Ascending aorta (tissue), 2 donors: ENCODE results near the gene EHHADH. TPM values are rescaled to one million over a fixed set of nuclear protein-coding genes. Genes with fewer than 3 reads are reported as not detected.

Experiments
- DNase-seq, 2 donors: peaks; one replicate each; pipeline ENCODE4 v3.0.0-alpha.2; 2019; ENCODE audit warnings: low spot score in 2 of 2
- H3K27ac ChIP-seq, 2 donors: fragments of 200-600 bp; sonication (generic); one replicate each; pipeline ENCODE4 v1.5.1; 2016 to 2017; ENCODE audit warnings: mild to moderate bottlenecking in 1 of 2
- H3K27me3 ChIP-seq: fragments of 200-600 bp; sonication (generic); one replicate; pipeline ENCODE4 v1.5.1; 2017
- H3K36me3 ChIP-seq, 2 donors: fragments of 200-600 bp; sonication (generic); one replicate each; pipeline ENCODE4 v1.5.1; 2016
- H3K4me1 ChIP-seq, 2 donors: fragments of 200-600 bp; sonication (generic); one replicate each; pipeline ENCODE4 v1.5.1; 2016 to 2017; ENCODE audit warnings: mild to moderate bottlenecking in 1 of 2
- H3K4me3 ChIP-seq, 2 donors: fragments of 200-600 bp; sonication (generic); one replicate each; pipeline ENCODE4 v1.5.1; 2016 to 2017; ENCODE audit warnings: mild to moderate bottlenecking in 1 of 2
- H3K9me3 ChIP-seq, 2 donors: fragments of 200-600 bp; sonication (generic); one replicate each; pipeline ENCODE4 v1.5.1; 2016
- CTCF ChIP-seq, 3 experiments: fragments of 200-600 bp in 2 of 3; fragments of 450-650 bp in 1 of 3; sonication (generic) in 2 of 3; IDR thresholded peaks; one replicate each; pipeline ENCODE4 v1.5.1; 2016 to 2019; ENCODE audit warnings: antibody characterized with exemption in 3 of 3, mild to moderate bottlenecking in 1 of 3, moderate library complexity in 1 of 3
- intact Hi-C: fragments of 100-400 bp; cut with DNase I; formaldehyde crosslinking; loops from one replicate; pipeline ENCODE4 v1.15.1; 2023
- total RNA-seq: library from RNA; depleted of rRNA; stranded (reverse); fragments of >200 nt; gene quantifications from one replicate; pipeline ENCODE4 v1.1.0, GENCODE V29; 2016

EHHADH gene
- total RNA-seq, 1 donor from 2014 or later, result 1.8 TPM

GRCh38 chr3:185282696-185283373 lies 29.0 kb upstream of the EHHADH start:
- TF ChIP-seq CTCF (IDR thresholded peaks at IDR 0.05), result no peak
- H3K27me3 ChIP-seq, result no peaks in the 10 kb centered on the region
- peak overlapping the region; percentile 59 to 72 for H3K4me3 ChIP-seq
- no peak overlapping the region for H3K27ac ChIP-seq
- H3K4me1 ChIP-seq, result peaks cover 0 to 9% of the 10 kb centered on the region in 2 donors
- intact Hi-C loops, result loop anchor here (1.0 to 10.0 kb wide), 7 partner anchors 79 to 1282 kb away; partner anchors contain the start of genes C3orf70, EIF4G1, MAP3K13 and SENP2
- no peaks in the 10 kb centered on the region for H3K36me3 ChIP-seq
- peak; percentile 81 to 97 for DNase-seq
- H3K9me3 ChIP-seq, result no peaks in the 10 kb centered on the region

DNA sequence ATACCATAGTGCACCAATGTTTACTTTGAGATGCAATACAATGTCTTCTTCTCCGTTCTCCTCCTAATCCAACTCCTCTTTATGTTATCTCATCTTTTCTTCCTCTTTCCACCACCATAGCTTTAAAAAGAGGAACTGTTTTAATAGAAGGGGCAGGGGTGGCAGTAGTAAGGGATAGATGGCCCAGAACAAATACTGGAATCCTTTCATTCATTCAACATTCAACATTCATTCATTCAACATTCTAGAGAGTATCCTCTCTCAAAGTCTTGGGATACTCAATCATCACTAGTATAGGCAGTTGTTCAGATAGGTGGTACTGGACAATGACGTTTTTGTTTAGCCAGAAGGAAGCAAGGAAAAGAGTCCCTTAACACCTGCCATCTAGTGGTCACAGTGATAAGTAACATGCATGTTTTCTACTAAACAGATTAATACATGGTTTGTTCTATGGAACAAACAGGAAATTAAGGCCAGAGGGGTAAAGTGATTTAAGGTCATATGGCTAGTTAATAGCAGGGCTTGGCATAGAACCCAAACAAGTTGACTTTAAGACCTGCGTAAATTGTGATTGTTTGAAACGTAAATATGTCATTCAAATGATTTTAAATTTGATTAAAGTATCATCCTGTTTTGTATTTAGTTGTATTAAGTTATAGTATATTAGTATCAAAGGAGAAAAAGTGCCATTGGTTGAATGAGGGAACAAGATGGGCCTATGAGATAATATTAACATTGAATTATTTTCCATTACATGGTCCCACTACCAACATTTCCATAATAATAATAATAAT lies 26.9 kb upstream of the EHHADH start:
- intact Hi-C loops, result loop anchor here (5.0 to 10.0 kb wide), 5 partner anchors 82 to 1284 kb away; partner anchors contain the start of genes C3orf70, EIF4G1, MAP3K13 and TBCCD1
- no peaks in the 10 kb centered on the region for H3K27me3 ChIP-seq
- H3K36me3 ChIP-seq, result no peaks in the 10 kb centered on the region
- no peaks in the 10 kb centered on the region for H3K9me3 ChIP-seq
- H3K4me3 ChIP-seq, result no peak overlapping the region
- DNase-seq, result no peak
- H3K4me1 ChIP-seq, result peaks cover 0 to 9% of the 10 kb centered on the region in 2 donors
- no peak overlapping the region for H3K27ac ChIP-seq
- TF ChIP-seq CTCF (IDR thresholded peaks at IDR 0.05), result peak in 2 of 3 experiments; percentile 27 to 31

DNA sequence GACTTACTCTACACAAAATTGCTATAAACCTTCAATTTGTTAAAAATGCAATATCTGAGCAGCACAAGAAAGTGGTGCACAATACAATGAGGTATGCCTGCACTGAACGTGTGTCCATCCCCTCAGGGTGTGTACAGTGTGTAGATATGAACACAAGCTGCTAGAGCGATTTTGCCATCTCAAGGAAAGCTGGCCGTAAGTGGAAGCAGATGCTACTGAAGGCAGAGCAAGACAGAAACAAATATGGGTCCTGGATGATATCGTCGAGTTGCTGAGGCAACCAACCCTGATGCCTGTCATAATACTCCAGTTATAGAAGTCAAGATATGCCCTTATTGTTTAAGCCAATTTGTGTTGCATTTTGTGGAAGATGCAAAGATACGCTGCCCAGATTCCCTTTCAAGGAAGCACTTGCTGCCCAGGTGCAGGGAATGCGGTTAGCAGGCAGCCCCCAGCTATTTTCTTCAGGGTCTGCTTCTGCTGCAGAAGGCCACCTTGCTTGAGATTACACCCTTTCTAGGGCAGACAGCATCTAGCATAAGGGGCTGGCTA lies 25.8 kb upstream of the EHHADH start:
- intact Hi-C loops, result loop anchor here (5.0 to 10.0 kb wide), 5 partner anchors 83 to 1285 kb away; partner anchors contain the start of genes C3orf70, EIF4G1, MAP3K13 and TBCCD1
- Histone ChIP-seq H3K36me3 (no peaks in the 10 kb centered on the region), H3K27ac (no peak overlapping the region), H3K9me3 (no peaks in the 10 kb centered on the region), H3K4me3 (no peak overlapping the region), H3K4me1 (peaks cover 0 to 9% of the 10 kb centered on the region in 2 donors), H3K27me3 (no peaks in the 10 kb centered on the region)
- no peak for TF ChIP-seq CTCF (IDR thresholded peaks at IDR 0.05)
- DNase-seq, result no peak

DNA sequence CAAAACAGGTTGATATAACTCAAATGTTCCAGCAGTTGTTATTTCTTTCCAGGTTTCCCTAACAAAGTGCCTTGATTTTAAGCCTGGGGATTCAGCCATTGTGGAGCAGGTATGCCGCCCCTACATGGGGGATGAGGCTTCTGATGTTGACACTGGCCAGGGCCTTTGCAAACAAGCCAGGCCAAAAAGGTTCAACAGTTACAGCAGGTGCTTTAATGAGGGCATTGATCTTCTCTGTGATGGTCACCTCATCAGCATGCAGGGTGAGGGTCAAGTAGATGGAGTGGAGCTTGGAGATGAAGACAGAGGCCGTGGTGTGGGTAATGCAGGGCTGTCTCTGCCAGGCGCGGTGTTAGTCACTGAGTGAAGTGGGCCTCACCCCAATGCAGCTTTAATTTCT lies 22.6 kb upstream of the EHHADH start:
- no peak for DNase-seq
- H3K9me3 ChIP-seq, result no peaks in the 10 kb centered on the region
- H3K36me3 ChIP-seq, result no peaks in the 10 kb centered on the region
- intact Hi-C loops, result no loop called here
- no peak overlapping the region for H3K4me3 ChIP-seq
- H3K4me1 ChIP-seq, result no peaks in the 10 kb centered on the region
- no peak for TF ChIP-seq CTCF (IDR thresholded peaks at IDR 0.05)
- H3K27ac ChIP-seq, result no peak overlapping the region
- H3K27me3 ChIP-seq, result no peaks in the 10 kb centered on the region

GRCh38 chr3:185272033-185272432 lies 18.2 kb upstream of the EHHADH start:
- intact Hi-C loops, result no loop called here
- Histone ChIP-seq H3K9me3 (peaks cover 0 to 2% of the 10 kb centered on the region in 2 donors), H3K27me3 (no peaks in the 10 kb centered on the region), H3K4me3 (no peak overlapping the region), H3K27ac (no peak overlapping the region), H3K4me1 (no peaks in the 10 kb centered on the region), H3K36me3 (no peaks in the 10 kb centered on the region)
- TF ChIP-seq CTCF (IDR thresholded peaks at IDR 0.05), result no peak
- no peak for DNase-seq
